ENCODE measurements around the gene PARM1. TPM values are rescaled to one million over a fixed set of nuclear protein-coding genes. Genes with fewer than 3 reads are reported as not detected.

Gene PARM1
- total and polyA plus RNA-seq, 2 experiments from 2014 or later, result 4.9 to 10.4 TPM

- TF ChIP-seq ZNF462 (CRISPR knock-in tag; IDR thresholded peaks at IDR 0.05) (peak; percentile 51), NANOG (IDR thresholded peaks at IDR 0.05; ENCODE audit: borderline replicate concordance) (peak; percentile 60; the same call in 1 of the 2 replicates), JUNB (IDR thresholded peaks at IDR 0.05; ENCODE audit: unreplicated experiment) (no peak), CTCF (conservative IDR thresholded peaks at IDR 0.05; ENCODE audit: low read depth in 2 of 2) (no peak)
- Histone ChIP-seq H3K36me3 (ENCODE audit: insufficient read depth) (no peaks in the 10 kb centered on the region), H3K4me2 (peak overlapping the region; percentile 42), H3K27me3 (ENCODE audit: insufficient read depth) (no peaks in the 10 kb centered on the region), H3K4me1 (ENCODE audit: insufficient read depth) (peaks cover 34% of the 10 kb centered on the region), H3K9me2 (ENCODE audit: insufficient read depth) (peaks cover 16% of the 10 kb centered on the region; the same call in 1 of the 2 replicates), H3K79me2 (replicated peaks; ENCODE audit: insufficient read depth) (no peaks in the 10 kb centered on the region), H3K27ac (ENCODE audit: low read depth) (0 out of 2 replicates have a peak overlapping the region, but pooled peaks have one; percentile 63), H4K20me1 (replicated peaks; ENCODE audit: insufficient read depth) (no peaks in the 10 kb centered on the region), H3K4me3 (no peak overlapping the region), H3F3A (replicated peaks; ENCODE audit: low read depth) (no peaks in the 10 kb centered on the region), H2AFZ (peak overlapping the region; percentile 48; the same call in 1 of the 2 replicates)
- Mint-ChIP-seq H3K4me1 (peaks cover 26% of the 10 kb centered on the region), H3K27me3 (ENCODE audit: insufficient read depth, low read depth, poor library complexity) (peaks cover 3% of the 10 kb centered on the region), H3K36me3 (ENCODE audit: low read depth) (0 out of 3 replicates have a peak, but pooled peaks cover 4% of the 10 kb centered on the region), H3K27ac (peak overlapping the region; percentile 41; the same call in 1 of the 2 replicates), H3K4me3 (no peak overlapping the region), H3K9me3 (no peaks in the 10 kb centered on the region)
- peak; percentile 26 for DNase-seq (ENCODE audit: low spot score)
- ATAC-seq, result no peak
These were observed 6.9 kb upstream of the PARM1 start for GRCh38 chr4:74926007-74926406.
